ENCODE results near the gene SLC16A14. TPM values are rescaled to one million over a fixed set of nuclear protein-coding genes. Genes with fewer than 3 reads are reported as not detected.

The SLC16A14 gene
- total and polyA plus RNA-seq, 10 of the 15 experiments (the other 5 are each of a cell fraction or from before 2014, with no cell fraction given), result 0.87 to 6.4 (median 4.1) TPM; not detected in 1

- TF ChIP-seq ZBED1 (IDR thresholded peaks at IDR 0.05; ENCODE audit: borderline replicate concordance) (no peak), NR2C1 (IDR thresholded peaks at IDR 0.05) (no peak)
These were observed 25.3 kb downstream of the SLC16A14 start (continued) for GRCh38 chr2:230043461-230043860.

- ChIA-PET RAD21 (ENCODE audit: unreplicated experiment) (no interaction called here), SMC1A (ENCODE audit: uncharacterized antibody, unreplicated experiment) (no interaction called here), CTCF (no interaction called here), POLR2A (interaction anchor here (0.6 kb wide), 1 partner anchor 43 kb away, joined by 3 read pairs; no protein-coding TSS in a partner anchor)
- no TSS peak for BruUV-seq (replicated peaks)
- DNase-seq (ENCODE audit: low read depth, low spot score) (no peak), FAIRE-seq (no peak), ATAC-seq (no peak)
- Histone ChIP-seq H3K36me3 (ENCODE audit: control insufficient read depth in 2 of 2, insufficient read depth in 2 of 2, low read length in 1 of 2) (no peaks in the 10 kb centered on the region), H3K4me2 (ENCODE audit: control insufficient read depth, insufficient read depth) (no peak overlapping the region), H3K9ac (ENCODE audit: control insufficient read depth, insufficient read depth, low read length) (no peak overlapping the region), H3K27ac (ENCODE audit: control insufficient read depth, insufficient read depth) (no peak overlapping the region), H3K9me3 (replicated peaks; ENCODE audit: control insufficient read depth, insufficient read depth, low read length) (no peaks in the 10 kb centered on the region), H3K27me3 (replicated peaks in 1 of 2; ENCODE audit: control insufficient read depth in 2 of 2, insufficient read depth in 2 of 2, low read length in 1 of 2) (no peaks in the 10 kb centered on the region), H3K79me2 (ENCODE audit: control insufficient read depth, insufficient read depth, low read length) (no peaks in the 10 kb centered on the region), H2AFZ (ENCODE audit: control insufficient read depth, low read depth, low read length) (no peak overlapping the region), H3K4me1 (ENCODE audit: control insufficient read depth, insufficient read depth, low read length) (no peaks in the 10 kb centered on the region), H3K4me3 (no peak overlapping the region), H4K20me1 (ENCODE audit: control insufficient read depth, insufficient read depth) (no peaks in the 10 kb centered on the region)
- intact Hi-C loops (cut with micrococcal nuclease; ENCODE audit: unreplicated experiment) (no loop called here), in situ Hi-C loops (cut with MboI) (no loop called here)
- 58% methylated on average over 5 of the region's 5 CpGs for WGBS (ENCODE audit: insufficient coverage, insufficient replicate concordance, low lambda C conversion rate, missing lambda C conversion rate)
- TF ChIP-seq CUX1 (IDR thresholded peaks at IDR 0.05; ENCODE audit: insufficient replicate concordance, low read depth, low read length) (no peak), NFXL1 (IDR thresholded peaks at IDR 0.05; ENCODE audit: borderline replicate concordance) (no peak), TCF3 (IDR thresholded peaks at IDR 0.05; ENCODE audit: borderline replicate concordance, insufficient read depth, low read depth, low read length) (no peak)
These were observed 25.7 kb downstream of the SLC16A14 start for GRCh38 chr2:230043025-230043424.

All from GM12878 (cell line).